Peyer's patch (tissue), 4 donors: ENCODE results near the gene RARG. TPM values are rescaled to one million over a fixed set of nuclear protein-coding genes. Genes with fewer than 3 reads are reported as not detected.

Experiments
- DNase-seq, 3 donors: peaks; one replicate each; pipeline ENCODE4 v3.0.0-alpha.2; 2017 to 2019
- H3K27ac ChIP-seq, 4 donors: fragments of 200-600 bp; sonication (generic); one replicate each; pipeline ENCODE4 v1.5.1; 2016 to 2019
- H3K27me3 ChIP-seq, 2 donors: fragments of 200-600 bp; sonication (generic); one replicate each; pipeline ENCODE4 v1.5.1; 2019
- H3K36me3 ChIP-seq, 3 donors: fragments of 200-600 bp; sonication (generic); one replicate each; pipeline ENCODE4 v1.5.1; 2016 to 2019
- H3K4me1 ChIP-seq, 4 donors: fragments of 200-600 bp; sonication (generic); one replicate each; pipeline ENCODE4 v1.5.1; 2016 to 2019
- H3K4me3 ChIP-seq, 4 donors: fragments of 200-600 bp; sonication (generic); 1 replicate in 3 of 4; 2 replicates in 1 of 4; pipeline ENCODE4 v1.5.1; 2016 to 2019; ENCODE audit warnings: mild to moderate bottlenecking in 1 of 4
- H3K9me3 ChIP-seq, 4 donors: fragments of 200-600 bp; sonication (generic); one replicate each; pipeline ENCODE4 v1.5.1; 2016 to 2019; ENCODE audit warnings: mild to moderate bottlenecking in 1 of 4
- POLR2A ChIP-seq, 2 donors: fragments of 450-650 bp; IDR thresholded peaks; one replicate each; pipeline ENCODE4 v1.5.1; 2017; ENCODE audit warnings: antibody characterized with exemption in 2 of 2, mild to moderate bottlenecking in 2 of 2, moderate library complexity in 2 of 2
- total RNA-seq, 4 donors: library from RNA; depleted of rRNA; stranded (reverse); fragments of >200 nt; gene quantifications; one replicate each; pipeline ENCODE4 v1.1.0, GENCODE V29; 2016
- TF ChIP-seq, protein P1 (sequence below), 6 experiments: fragments of 450-650 bp in 4 of 6; fragments of 200-600 bp in 2 of 6; sonication (generic) in 1 of 6; IDR thresholded peaks; one replicate each; pipeline ENCODE4 v1.5.1; 2017 to 2019; ENCODE audit warnings: antibody characterized with exemption in 6 of 6, mild to moderate bottlenecking in 3 of 6, moderate library complexity in 1 of 6

Gene RARG
- total RNA-seq, 4 donors from 2014 or later: 1.9 to 10.7 (median 5.7) TPM

DNA sequence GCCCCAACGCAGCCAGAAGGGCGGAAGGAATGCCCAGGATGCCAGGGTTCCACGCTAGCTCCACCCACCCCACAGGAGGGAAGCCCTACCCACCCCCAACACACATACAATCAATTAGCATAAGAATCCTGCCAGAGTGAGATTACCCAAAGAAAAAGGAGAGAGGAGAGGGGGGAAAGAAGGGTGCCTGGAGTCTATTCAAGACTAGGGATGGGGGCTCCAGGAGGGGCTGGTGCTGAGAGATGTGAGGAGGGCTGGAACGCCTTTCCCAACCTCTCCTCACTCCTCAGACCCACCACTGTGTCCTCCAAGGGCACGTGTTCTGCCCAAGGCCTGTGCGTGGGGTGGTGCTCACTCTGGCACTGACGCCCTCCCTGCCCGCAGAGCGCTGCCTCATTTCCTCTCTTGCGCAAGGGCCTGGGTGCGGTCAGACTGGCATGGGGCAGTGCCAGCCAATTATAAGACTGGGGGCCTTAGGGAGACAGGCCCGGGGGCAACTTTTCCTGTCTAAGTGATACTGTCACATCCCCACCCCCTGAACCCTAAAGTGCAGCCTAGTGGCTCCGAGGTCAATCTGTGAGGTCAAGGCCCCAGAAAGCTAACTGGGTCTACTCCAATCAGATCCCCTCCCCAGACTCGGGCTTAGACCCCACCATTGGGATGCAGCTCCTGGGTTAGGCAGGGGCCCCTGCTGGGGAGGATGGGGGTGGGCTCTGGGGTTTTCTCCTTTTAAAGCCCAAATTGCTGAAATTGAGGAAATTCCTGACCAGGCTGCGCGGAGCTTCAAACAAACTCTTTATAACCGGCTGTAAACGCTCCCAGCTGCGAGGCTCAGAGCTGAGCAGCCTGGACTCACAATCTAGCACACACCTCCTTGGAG, 14.7 kb downstream of the RARG start:
- peak in 2 of 3 donors; percentile 62 to 81 for DNase-seq
- H3K4me1 ChIP-seq: peaks cover 0 to 49% (median 15%) of the 10 kb centered on the region in 4 donors
- no peak overlapping the region for H3K4me3 ChIP-seq
- H3K9me3 ChIP-seq: no peaks in the 10 kb centered on the region
- H3K27ac ChIP-seq: peak overlapping the region; percentile 1 to 99 (median 96)
- TF ChIP-seq, protein P1, sequence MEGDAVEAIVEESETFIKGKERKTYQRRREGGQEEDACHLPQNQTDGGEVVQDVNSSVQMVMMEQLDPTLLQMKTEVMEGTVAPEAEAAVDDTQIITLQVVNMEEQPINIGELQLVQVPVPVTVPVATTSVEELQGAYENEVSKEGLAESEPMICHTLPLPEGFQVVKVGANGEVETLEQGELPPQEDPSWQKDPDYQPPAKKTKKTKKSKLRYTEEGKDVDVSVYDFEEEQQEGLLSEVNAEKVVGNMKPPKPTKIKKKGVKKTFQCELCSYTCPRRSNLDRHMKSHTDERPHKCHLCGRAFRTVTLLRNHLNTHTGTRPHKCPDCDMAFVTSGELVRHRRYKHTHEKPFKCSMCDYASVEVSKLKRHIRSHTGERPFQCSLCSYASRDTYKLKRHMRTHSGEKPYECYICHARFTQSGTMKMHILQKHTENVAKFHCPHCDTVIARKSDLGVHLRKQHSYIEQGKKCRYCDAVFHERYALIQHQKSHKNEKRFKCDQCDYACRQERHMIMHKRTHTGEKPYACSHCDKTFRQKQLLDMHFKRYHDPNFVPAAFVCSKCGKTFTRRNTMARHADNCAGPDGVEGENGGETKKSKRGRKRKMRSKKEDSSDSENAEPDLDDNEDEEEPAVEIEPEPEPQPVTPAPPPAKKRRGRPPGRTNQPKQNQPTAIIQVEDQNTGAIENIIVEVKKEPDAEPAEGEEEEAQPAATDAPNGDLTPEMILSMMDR (IDR thresholded peaks at IDR 0.05): no peak
- TF ChIP-seq POLR2A (IDR thresholded peaks at IDR 0.05): peak in 1 of 2 donors; percentile 18
- H3K36me3 ChIP-seq: peaks cover 0 to 4% (median 0%) of the 10 kb centered on the region in 3 donors
- no peaks in the 10 kb centered on the region for H3K27me3 ChIP-seq

- DNase-seq: peak in 1 of 3 donors; percentile 45
- Histone ChIP-seq H3K4me1 (peaks cover 0 to 41% (median 10%) of the 10 kb centered on the region in 4 donors), H3K27ac (peak overlapping the region in 1 of 4 donors; percentile 16), H3K4me3 (no peak overlapping the region), H3K9me3 (no peaks in the 10 kb centered on the region), H3K27me3 (no peaks in the 10 kb centered on the region), H3K36me3 (peaks cover 0 to 17% (median 0%) of the 10 kb centered on the region in 3 donors)
- TF ChIP-seq, protein P1 (IDR thresholded peaks at IDR 0.05): no peak
- no peak for TF ChIP-seq POLR2A (IDR thresholded peaks at IDR 0.05)
Measured at GRCh38 chr12:53215497-53215896, 16.5 kb downstream of the RARG start.

GRCh38 chr12:53214687-53215455, 17.1 kb downstream of the RARG start:
- Histone ChIP-seq H3K36me3 (peaks cover 0 to 18% (median 0%) of the 10 kb centered on the region in 3 donors), H3K4me3 (no peak overlapping the region), H3K9me3 (no peaks in the 10 kb centered on the region), H3K4me1 (peaks cover 0 to 37% (median 10%) of the 10 kb centered on the region in 4 donors), H3K27me3 (no peaks in the 10 kb centered on the region), H3K27ac (peak overlapping the region in 1 of 4 donors; percentile 16)
- TF ChIP-seq POLR2A (IDR thresholded peaks at IDR 0.05): no peak
- TF ChIP-seq, protein P1 (IDR thresholded peaks at IDR 0.05): no peak
- peak in 1 of 3 donors; percentile 41 for DNase-seq

DNA sequence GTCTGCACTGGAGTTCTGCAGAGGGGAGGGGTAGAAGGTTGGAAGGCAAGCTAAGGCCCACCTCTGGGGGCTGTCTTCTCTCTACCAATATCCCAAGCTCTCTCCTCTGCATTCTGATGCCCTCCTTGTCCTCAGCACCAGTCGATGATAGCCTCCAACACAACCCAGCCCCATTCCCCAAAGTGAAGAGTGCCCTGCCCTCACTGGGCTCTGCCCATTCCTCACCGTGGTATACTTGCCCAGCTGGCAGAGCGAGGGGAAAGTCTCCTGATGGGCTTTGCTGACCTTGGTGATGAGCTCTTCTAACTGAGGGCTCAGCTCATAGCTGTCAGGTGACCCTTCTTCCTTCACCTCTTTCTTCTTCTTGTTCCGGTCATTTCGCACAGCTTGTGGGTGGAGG, 17.8 kb downstream of the RARG start:
- H3K4me1 ChIP-seq: peaks cover 0 to 37% (median 13%) of the 10 kb centered on the region in 4 donors
- TF ChIP-seq, protein P1 (IDR thresholded peaks at IDR 0.05): no peak
- TF ChIP-seq POLR2A (IDR thresholded peaks at IDR 0.05): no peak
- no peaks in the 10 kb centered on the region for H3K27me3 ChIP-seq
- no peaks in the 10 kb centered on the region for H3K9me3 ChIP-seq
- peak in 1 of 3 donors; percentile 33 for DNase-seq
- H3K27ac ChIP-seq: peak overlapping the region in 1 of 4 donors; percentile 17
- peaks cover 0 to 18% (median 0%) of the 10 kb centered on the region in 3 donors for H3K36me3 ChIP-seq
- H3K4me3 ChIP-seq: no peak overlapping the region

GRCh38 chr12:53213348-53213747, 18.7 kb downstream of the RARG start:
- peaks cover 0 to 18% (median 0%) of the 10 kb centered on the region in 3 donors for H3K36me3 ChIP-seq
- peak; percentile 83 to 93 (median 90) for DNase-seq
- H3K4me3 ChIP-seq: no peak overlapping the region

More at GRCh38 chr12:53213348-53213747, 18.7 kb downstream of the RARG start:
- no peaks in the 10 kb centered on the region for H3K27me3 ChIP-seq
- TF ChIP-seq, protein P1 (IDR thresholded peaks at IDR 0.05): peak; percentile 88 to 97 (median 94)
- TF ChIP-seq POLR2A (IDR thresholded peaks at IDR 0.05): no peak
- peaks cover 0 to 35% (median 18%) of the 10 kb centered on the region in 4 donors for H3K4me1 ChIP-seq
- no peak overlapping the region for H3K27ac ChIP-seq
- no peaks in the 10 kb centered on the region for H3K9me3 ChIP-seq
